GM06990 (cell line): ENCODE measurements around the gene FKBP2.
A peak's percentile ranks its signal among the peaks of the same experiment; 100 is the strongest.

ENCODE experiments used
- DNase-seq: peaks from one replicate; pipeline ENCODE4 v3.0.0-alpha.2; 2011; ENCODE audit not compliant: insufficient read length; ENCODE audit errors: extremely low read depth
- H3K27me3 ChIP-seq: replicated peaks from 2 replicates; pipeline ENCODE4 v1.6.0; 2011; ENCODE audit warnings: low read length; ENCODE audit not compliant: control insufficient read depth, insufficient read depth
- H3K36me3 ChIP-seq: 2 replicates; pipeline ENCODE4 v1.5.1; 2011; ENCODE audit warnings: low read length; ENCODE audit not compliant: control insufficient read depth, insufficient read depth
- H3K4me3 ChIP-seq: replicated peaks from 2 replicates; pipeline ENCODE4 v1.5.1; 2011; ENCODE audit warnings: low read depth, mild to moderate bottlenecking, control low read depth, low read length
- TF ChIP-seq, protein P1 (sequence below): IDR thresholded peaks from 2 replicates; pipeline ENCODE4 v1.5.1; 2011; ENCODE audit warnings: low read length, control low read depth, mild to moderate bottlenecking, inconsistent platforms; ENCODE audit not compliant: insufficient read depth, poor library complexity, severe bottlenecking

The FKBP2 gene

DNA sequence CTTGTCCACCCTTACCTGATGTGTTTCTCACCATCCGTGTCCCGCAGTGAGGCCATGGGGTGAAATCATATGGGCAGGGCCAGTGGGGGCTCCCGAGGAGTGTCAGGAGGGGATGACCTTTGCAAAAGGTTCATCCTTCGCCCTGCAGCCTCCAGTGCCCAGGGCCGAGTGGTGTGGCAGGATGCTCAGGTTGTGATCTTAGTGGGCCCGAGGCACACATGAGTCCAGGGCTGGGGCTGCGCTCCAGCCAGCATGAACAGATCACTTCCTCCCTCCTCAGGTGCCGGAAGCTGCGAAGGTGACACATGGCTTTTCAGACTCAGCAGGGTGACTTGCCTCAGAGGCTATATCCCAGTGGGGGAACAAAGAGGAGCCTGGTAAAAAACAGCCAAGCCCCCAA is 2.8 kb upstream of the FKBP2 start:
- Histone ChIP-seq H3K27me3 (no peaks in the 10 kb centered on the region), H3K4me3 (no peak overlapping the region), H3K36me3 (peaks cover 2% of the 10 kb centered on the region)
- TF ChIP-seq, protein P1, sequence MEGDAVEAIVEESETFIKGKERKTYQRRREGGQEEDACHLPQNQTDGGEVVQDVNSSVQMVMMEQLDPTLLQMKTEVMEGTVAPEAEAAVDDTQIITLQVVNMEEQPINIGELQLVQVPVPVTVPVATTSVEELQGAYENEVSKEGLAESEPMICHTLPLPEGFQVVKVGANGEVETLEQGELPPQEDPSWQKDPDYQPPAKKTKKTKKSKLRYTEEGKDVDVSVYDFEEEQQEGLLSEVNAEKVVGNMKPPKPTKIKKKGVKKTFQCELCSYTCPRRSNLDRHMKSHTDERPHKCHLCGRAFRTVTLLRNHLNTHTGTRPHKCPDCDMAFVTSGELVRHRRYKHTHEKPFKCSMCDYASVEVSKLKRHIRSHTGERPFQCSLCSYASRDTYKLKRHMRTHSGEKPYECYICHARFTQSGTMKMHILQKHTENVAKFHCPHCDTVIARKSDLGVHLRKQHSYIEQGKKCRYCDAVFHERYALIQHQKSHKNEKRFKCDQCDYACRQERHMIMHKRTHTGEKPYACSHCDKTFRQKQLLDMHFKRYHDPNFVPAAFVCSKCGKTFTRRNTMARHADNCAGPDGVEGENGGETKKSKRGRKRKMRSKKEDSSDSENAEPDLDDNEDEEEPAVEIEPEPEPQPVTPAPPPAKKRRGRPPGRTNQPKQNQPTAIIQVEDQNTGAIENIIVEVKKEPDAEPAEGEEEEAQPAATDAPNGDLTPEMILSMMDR, result no peak
- DNase-seq, result no peak

DNA sequence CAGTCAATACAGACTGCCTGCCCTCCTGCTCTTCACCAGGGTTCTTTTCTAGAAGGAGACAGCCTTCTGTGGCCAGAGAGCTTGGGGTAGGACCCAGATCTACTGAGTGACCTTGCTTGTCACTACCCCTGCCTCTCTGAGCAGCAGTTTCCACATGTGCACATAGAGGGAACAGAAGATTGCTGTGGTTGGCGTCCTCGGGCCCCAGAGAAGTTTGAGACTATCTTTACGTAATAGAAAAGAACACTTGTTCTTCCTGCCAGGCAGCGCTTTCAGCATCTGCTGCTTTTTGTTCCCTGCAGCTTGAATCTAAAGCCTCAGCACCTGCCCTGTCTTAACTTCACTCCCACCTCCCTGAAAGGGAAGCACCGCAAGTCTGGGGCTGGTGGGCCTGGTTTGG is 1.9 kb upstream of the FKBP2 start:
- no peak overlapping the region for H3K4me3 ChIP-seq
- H3K36me3 ChIP-seq, result peaks cover 11% of the 10 kb centered on the region
- TF ChIP-seq, protein P1, result no peak
- no peak for DNase-seq
- no peaks in the 10 kb centered on the region for H3K27me3 ChIP-seq

DNA sequence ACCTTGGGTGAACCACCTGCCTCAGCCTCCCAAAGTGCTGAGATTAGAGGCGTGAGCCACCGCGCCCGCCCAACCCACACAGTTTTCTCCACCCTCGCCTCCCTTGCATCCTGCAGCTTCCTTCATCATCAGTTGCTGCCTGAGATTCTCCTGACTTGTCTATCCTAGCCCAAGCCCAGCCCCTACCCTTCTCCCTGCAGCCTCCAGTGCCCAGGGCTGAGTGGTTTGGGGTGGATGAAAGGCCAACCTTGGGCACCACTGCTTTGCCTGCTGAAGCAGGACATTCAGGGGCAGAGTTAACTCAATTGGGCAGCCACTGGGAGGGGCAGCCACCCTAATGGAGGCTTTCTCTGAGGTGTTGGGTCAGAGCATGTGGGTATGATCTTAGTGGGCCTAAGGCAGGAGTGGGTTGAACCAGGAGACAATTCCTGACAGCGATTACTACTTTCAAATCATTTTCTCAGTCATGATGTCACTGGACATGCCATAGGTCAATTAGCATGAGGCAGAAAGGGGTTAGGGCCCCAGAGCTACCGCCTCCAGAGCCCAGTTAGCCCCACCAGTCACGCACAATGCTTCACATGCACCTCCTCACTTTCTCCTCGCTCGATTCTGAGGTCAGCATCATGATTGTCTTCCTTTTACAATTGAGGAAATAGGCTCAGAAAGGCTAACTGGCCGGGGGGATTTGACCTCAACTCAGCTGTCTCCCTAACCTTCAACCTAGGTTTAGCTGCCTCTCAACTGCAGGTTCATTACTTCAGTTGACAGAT is 1.0 kb upstream of the FKBP2 start:
- Histone ChIP-seq H3K4me3 (peak overlapping the region; percentile 89), H3K27me3 (no peaks in the 10 kb centered on the region), H3K36me3 (peaks cover 13% of the 10 kb centered on the region)
- TF ChIP-seq, protein P1, result no peak
- DNase-seq, result peak; percentile 67

DNA sequence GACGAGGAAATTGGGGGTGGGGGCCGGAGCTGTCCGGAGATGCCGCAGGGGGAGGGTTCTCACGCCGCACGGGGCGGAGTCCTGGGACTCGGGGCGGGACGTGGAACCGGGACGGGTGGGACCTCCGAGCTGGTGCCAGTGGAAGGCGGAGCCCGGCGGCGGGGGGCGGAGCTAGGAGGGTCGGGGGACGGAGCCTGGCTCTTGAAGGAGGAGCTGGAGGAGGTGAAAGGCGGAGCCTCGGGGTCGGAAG is 271 bp downstream of the FKBP2 start:
- Histone ChIP-seq H3K4me3 (peak overlapping the region; percentile 89), H3K27me3 (no peaks in the 10 kb centered on the region), H3K36me3 (peaks cover 14% of the 10 kb centered on the region)
- peak; percentile 99 for DNase-seq
- TF ChIP-seq, protein P1, result no peak

DNA sequence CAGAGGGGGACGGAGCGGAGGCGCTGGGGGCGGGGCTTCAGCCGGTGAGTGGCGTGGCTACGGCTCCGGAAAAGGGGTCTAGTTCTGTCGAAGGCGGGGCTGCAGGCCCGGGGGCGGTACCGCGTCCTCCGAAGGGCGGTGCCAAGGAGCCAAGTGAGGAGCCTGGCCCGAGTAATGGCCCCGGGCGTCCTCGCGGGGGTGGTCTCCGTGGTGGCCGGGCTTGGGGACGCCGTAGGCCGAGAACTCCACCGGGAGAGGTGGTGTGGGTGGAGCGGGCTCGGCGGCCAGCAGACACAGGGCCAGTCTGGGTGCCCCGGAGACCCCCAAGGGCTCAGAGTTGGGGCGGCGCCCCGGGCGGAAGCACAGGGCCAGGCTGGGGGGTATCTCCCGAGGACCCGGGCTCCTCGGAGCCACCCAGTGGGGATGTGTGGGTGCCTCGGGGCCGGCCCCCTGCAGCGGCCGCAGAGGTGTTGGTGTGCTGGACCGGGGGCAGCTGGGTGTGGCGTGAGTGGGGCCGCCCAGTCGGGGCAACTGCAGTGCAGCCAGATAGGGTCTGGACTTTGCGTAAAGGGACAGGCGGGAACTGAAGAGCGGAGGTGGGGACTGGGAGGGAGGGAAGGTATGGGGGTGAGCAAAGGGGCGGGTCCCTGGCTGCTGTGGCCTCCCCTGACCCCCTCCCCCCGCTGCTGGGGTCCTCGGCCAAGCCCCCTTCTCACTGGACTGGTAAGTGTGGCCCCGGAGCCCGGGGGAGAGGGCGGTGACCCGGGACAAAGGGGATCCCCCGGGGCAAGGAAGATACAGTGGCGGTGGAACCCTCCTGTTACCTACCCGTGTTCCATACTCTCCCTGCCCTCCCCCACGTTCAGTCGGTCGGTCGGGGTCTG is 838 bp downstream of the FKBP2 start:
- Histone ChIP-seq H3K27me3 (no peaks in the 10 kb centered on the region), H3K36me3 (peaks cover 14% of the 10 kb centered on the region), H3K4me3 (peak overlapping the region; percentile 89)
- TF ChIP-seq, protein P1, result no peak
- no peak for DNase-seq
